Gastroesophageal sphincter (tissue), 3 donors: ENCODE data around the gene ARHGAP26.

Experiments
- CTCF ChIP-seq, 4 experiments: fragments of 200-600 bp in 2 of 4; fragments of 450-650 bp in 2 of 4; sonication (generic) in 1 of 4; IDR thresholded peaks; one replicate each; pipeline ENCODE4 v1.5.1; 2017 to 2019; ENCODE audit warnings: antibody characterized with exemption in 4 of 4, mild to moderate bottlenecking in 2 of 4, moderate library complexity in 2 of 4
- POLR2A ChIP-seq, 2 donors: fragments of 450-650 bp; IDR thresholded peaks; one replicate each; pipeline ENCODE4 v1.6.1; 2017; ENCODE audit warnings: antibody characterized with exemption in 2 of 2, mild to moderate bottlenecking in 2 of 2, moderate library complexity in 1 of 2

- TF ChIP-seq POLR2A (IDR thresholded peaks at IDR 0.05) (no peak), CTCF (IDR thresholded peaks at IDR 0.05) (no peak)
Observed at GRCh38 chr5:143008809-143009521, 238.8 kb downstream of the ARHGAP26 start.
